ENCODE measurements around the gene FANCI. TPM values are rescaled to one million over a fixed set of nuclear protein-coding genes. Genes with fewer than 3 reads are reported as not detected.
"Not testable (repeated sequence)": the region's sequence is repeated elsewhere in the genome, so short reads cannot be mapped to it uniquely, and the experiment has no call there.

FANCI gene
- polyA plus RNA-seq, 2 donors = 6.6 to 10.4 TPM

DNA sequence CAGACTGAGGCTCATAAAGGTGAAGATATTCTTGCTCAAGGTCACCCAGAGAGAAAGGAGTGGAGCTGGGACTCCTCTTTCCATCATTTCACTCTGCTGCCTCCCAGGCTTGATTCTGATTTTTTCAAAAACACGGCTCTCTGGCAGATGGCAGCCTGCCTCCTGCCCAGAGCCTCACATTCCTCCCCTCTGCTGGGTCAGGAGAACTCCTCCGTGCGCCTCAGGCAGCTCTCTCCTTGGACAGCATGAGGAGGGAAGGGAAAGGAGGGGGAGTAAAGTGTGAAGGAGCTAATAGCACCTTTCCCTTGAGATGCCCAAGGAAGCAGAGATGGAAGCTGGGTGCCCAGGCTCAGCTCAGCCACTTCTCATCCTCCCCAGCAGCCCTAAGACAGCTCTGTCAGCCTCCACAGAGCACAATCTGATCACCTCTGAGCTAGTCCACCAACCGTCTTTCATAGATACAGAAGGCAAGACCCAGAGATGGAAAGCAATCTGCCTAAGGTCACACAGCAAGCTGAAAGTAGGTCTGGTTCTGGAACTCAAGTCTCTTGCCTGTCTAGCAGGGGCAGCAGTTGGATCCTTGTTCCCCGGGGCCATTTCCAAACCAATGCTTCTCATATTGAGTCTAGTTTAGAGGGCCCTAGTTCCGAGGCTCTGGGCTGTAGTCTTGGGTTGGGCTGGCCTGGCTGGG lies 25.9 kb upstream of the FANCI start:
- 72 to 79% methylated on average over 6 of the region's 6 CpGs for WGBS, 2 donors
- no peaks in the 10 kb centered on the region for H3K4me1 ChIP-seq (ENCODE audit: control insufficient read depth in 2 of 2, insufficient read depth in 2 of 2, low read length in 1 of 2)
- no peak overlapping the region for H3K4me3 ChIP-seq (ENCODE audit: low read depth in 1 of 2, low read length in 2 of 2)
- H3K27me3 ChIP-seq (ENCODE audit: control insufficient read depth in 1 of 2, insufficient read depth in 2 of 2, low read length in 2 of 2) = no peaks in the 10 kb centered on the region
- H3K27ac ChIP-seq (ENCODE audit: low read depth in 2 of 2, low read length in 1 of 2) = no peak overlapping the region
- H3K36me3 ChIP-seq (ENCODE audit: control insufficient read depth in 2 of 2, insufficient read depth in 2 of 2, low read length in 1 of 2) = no peaks in the 10 kb centered on the region
- no peaks in the 10 kb centered on the region for H3K9me3 ChIP-seq (ENCODE audit: control insufficient read depth in 2 of 2, insufficient read depth in 1 of 2, low read depth in 1 of 2, low read length in 1 of 2)

DNA sequence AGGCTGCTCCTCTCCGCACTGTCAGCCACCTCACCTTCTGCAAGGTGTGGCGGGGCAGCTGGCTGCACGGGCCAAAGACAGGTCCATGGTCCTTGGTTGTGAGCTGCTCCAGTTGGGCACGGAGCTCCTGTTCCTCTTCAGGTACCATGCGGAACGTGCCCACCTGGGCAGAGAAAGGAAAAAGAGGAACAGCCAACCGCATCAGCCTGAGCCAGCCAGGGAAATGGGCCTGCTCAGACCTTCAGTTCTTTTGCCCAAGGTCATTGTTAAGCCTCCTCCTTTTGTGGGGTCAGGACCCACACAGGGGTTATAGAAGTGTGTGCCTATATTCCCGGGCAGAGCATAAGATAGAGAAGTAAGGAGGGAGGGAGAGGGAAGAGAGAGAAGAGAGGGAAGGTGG lies 25.2 kb upstream of the FANCI start:
- H3K27me3 ChIP-seq (ENCODE audit: control insufficient read depth in 1 of 2, insufficient read depth in 2 of 2, low read length in 2 of 2) = no peaks in the 10 kb centered on the region
- WGBS, 2 donors = 89 to 90% methylated on average over 8 of the region's 8 CpGs
- H3K27ac ChIP-seq (ENCODE audit: low read depth in 2 of 2, low read length in 1 of 2) = no peak overlapping the region
- H3K4me3 ChIP-seq (ENCODE audit: low read depth in 1 of 2, low read length in 2 of 2) = no peak overlapping the region
- no peaks in the 10 kb centered on the region for H3K36me3 ChIP-seq (ENCODE audit: control insufficient read depth in 2 of 2, insufficient read depth in 2 of 2, low read length in 1 of 2)
- H3K4me1 ChIP-seq (ENCODE audit: control insufficient read depth in 2 of 2, insufficient read depth in 2 of 2, low read length in 1 of 2) = no peaks in the 10 kb centered on the region
- no peaks in the 10 kb centered on the region for H3K9me3 ChIP-seq (ENCODE audit: control insufficient read depth in 2 of 2, insufficient read depth in 1 of 2, low read depth in 1 of 2, low read length in 1 of 2)

DNA sequence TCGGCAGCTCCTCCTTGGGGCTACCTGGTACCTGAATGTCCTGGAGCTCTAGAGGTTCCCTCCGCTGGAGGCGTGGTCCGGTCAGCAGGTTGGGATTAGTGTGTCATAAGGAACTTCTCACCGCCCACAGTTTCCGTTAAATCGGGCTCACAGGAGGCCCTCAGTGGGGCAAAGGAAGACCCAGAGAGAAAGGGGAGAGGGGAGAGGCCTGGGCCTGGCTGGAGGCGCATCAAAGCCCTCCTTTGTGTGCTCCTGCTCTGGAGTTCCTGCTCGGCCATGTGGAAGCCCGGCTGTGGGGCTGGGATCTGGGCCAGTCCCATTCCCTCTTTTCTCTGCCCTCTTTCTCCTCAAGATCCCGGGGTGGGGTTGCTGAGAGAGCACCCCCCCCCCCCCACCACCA lies 22.2 kb upstream of the FANCI start, which contains the start of gene RLBP1:
Gene RLBP1, minus strand, starts transcription at position 37 of the 400 bp plus-strand sequence. CDS start 2,604 bp downstream, outside the sequence.
- WGBS, 2 donors = 69 to 73% methylated on average over 9 to 11 of the region's 11 CpGs
- Histone ChIP-seq H3K36me3 (ENCODE audit: control insufficient read depth in 2 of 2, insufficient read depth in 2 of 2, low read length in 1 of 2) (no peaks in the 10 kb centered on the region), H3K27ac (ENCODE audit: low read depth in 2 of 2, low read length in 1 of 2) (no peak within 1 kb of the TSS), H3K9me3 (ENCODE audit: control insufficient read depth in 2 of 2, insufficient read depth in 1 of 2, low read depth in 1 of 2, low read length in 1 of 2) (no peaks in the 10 kb centered on the region), H3K4me1 (ENCODE audit: control insufficient read depth in 2 of 2, insufficient read depth in 2 of 2, low read length in 1 of 2) (no peaks in the 10 kb centered on the region), H3K27me3 (ENCODE audit: control insufficient read depth in 1 of 2, insufficient read depth in 2 of 2, low read length in 2 of 2) (no peaks in the 10 kb centered on the region), H3K4me3 (ENCODE audit: low read depth in 1 of 2, low read length in 2 of 2) (no peak within 1 kb of the TSS)

DNA sequence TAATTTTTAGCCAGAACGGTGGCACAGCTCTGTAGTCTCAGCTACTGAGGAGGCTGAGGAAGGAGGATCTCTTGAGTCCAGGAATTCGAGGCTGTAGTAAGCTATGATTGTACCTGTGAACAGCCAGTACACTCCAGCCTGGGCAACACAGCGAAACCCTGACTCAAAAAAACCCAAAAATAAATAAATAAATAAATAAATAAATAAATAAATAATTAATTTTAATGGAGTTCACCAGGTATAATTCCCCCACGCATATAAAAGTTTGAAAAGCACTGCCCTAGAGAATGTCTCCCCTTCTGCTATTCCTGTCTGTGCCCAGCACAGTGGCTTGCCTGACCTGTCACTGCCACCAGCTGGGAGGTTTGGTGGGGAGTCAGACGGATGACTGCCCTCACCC lies 18.2 kb upstream of the FANCI start:
- no peaks in the 10 kb centered on the region for H3K4me1 ChIP-seq (ENCODE audit: control insufficient read depth in 2 of 2, insufficient read depth in 2 of 2, low read length in 1 of 2)
- no peak overlapping the region for H3K27ac ChIP-seq (ENCODE audit: low read depth in 2 of 2, low read length in 1 of 2)
- H3K9me3 ChIP-seq (ENCODE audit: control insufficient read depth in 2 of 2, insufficient read depth in 1 of 2, low read depth in 1 of 2, low read length in 1 of 2) = no peaks in the 10 kb centered on the region
- no peaks in the 10 kb centered on the region for H3K27me3 ChIP-seq (ENCODE audit: control insufficient read depth in 1 of 2, insufficient read depth in 2 of 2, low read length in 2 of 2)
- no peaks in the 10 kb centered on the region for H3K36me3 ChIP-seq (ENCODE audit: control insufficient read depth in 2 of 2, insufficient read depth in 2 of 2, low read length in 1 of 2)
- no peak overlapping the region for H3K4me3 ChIP-seq (ENCODE audit: low read depth in 1 of 2, low read length in 2 of 2)
- WGBS, 2 donors = 94 to 97% methylated on average over 5 of the region's 5 CpGs

DNA sequence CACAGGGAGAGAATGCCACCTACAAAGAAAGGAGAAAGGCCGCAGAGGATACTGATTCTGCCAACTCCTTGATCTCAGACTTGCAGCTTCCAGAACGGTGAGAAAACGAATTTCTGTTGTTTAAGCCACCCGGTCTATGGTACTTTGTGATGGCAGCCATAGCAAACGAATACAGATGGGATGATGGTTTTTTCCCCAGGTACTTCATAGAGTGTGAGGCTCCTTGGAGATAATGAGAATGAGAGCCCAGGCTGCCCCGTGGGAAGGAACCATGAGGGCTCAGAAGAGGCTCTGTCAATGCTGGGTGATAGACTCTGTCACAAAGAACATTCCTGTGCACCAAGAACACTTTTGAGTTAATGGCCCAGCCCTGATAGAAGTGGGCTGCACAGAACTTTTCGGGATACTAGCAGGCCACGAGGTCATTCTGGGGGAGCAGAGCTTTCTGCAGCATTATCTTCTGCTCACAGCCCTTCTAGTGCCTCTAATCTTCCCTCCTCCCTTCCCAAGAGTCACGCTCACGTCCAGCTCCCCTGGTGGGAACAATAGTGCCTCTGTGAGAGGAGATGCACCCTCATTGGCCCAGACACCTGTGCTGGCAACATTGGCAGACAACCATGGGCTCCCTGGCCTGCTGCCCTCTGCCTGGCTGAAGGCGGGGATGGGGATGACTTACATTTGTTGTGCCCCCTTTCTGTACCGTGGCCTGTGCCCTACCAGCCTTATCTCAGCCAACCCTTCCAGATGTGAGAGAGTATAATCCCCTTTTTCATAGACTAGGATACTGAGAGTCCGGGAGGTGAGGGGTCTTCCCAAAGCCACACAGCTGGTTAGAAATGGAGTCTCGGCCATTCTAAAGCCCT lies 17.2 kb upstream of the FANCI start:
- Histone ChIP-seq H3K27ac (ENCODE audit: low read depth in 2 of 2, low read length in 1 of 2) (no peak overlapping the region), H3K9me3 (ENCODE audit: control insufficient read depth in 2 of 2, insufficient read depth in 1 of 2, low read depth in 1 of 2, low read length in 1 of 2) (no peaks in the 10 kb centered on the region), H3K36me3 (ENCODE audit: control insufficient read depth in 2 of 2, insufficient read depth in 2 of 2, low read length in 1 of 2) (no peaks in the 10 kb centered on the region), H3K27me3 (ENCODE audit: control insufficient read depth in 1 of 2, insufficient read depth in 2 of 2, low read length in 2 of 2) (no peaks in the 10 kb centered on the region), H3K4me3 (ENCODE audit: low read depth in 1 of 2, low read length in 2 of 2) (no peak overlapping the region), H3K4me1 (ENCODE audit: control insufficient read depth in 2 of 2, insufficient read depth in 2 of 2, low read length in 1 of 2) (no peaks in the 10 kb centered on the region)
- WGBS, 2 donors = 84 to 88% methylated on average over 14 of the region's 14 CpGs

DNA sequence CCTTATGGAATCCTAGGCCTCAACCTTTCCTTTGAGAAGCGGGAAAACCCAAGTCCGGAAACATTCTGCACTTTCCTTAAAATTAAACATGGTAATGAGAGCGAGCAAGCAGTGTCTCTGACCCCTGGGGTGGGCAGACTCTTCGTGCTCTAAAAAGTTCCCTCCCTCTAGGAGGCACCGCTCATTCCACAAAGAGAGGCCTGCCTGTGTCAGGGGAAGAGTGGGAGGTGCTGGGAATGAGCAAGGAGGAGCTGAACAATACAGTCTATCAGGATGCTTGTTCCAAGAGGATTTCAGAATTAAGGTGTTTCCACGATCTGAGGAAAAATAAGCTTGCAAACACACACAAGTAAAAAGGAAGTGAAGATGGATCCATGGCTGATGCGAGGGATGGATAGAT lies 16.4 kb upstream of the FANCI start:
- H3K36me3 ChIP-seq (ENCODE audit: control insufficient read depth in 2 of 2, insufficient read depth in 2 of 2, low read length in 1 of 2) = no peaks in the 10 kb centered on the region
- no peak overlapping the region for H3K27ac ChIP-seq (ENCODE audit: low read depth in 2 of 2, low read length in 1 of 2)
- H3K4me3 ChIP-seq (ENCODE audit: low read depth in 1 of 2, low read length in 2 of 2) = no peak overlapping the region
- WGBS, 2 donors = 79 to 82% methylated on average over 7 of the region's 7 CpGs
- no peaks in the 10 kb centered on the region for H3K4me1 ChIP-seq (ENCODE audit: control insufficient read depth in 2 of 2, insufficient read depth in 2 of 2, low read length in 1 of 2)
- H3K9me3 ChIP-seq (ENCODE audit: control insufficient read depth in 2 of 2, insufficient read depth in 1 of 2, low read depth in 1 of 2, low read length in 1 of 2) = no peaks in the 10 kb centered on the region
- H3K27me3 ChIP-seq (ENCODE audit: control insufficient read depth in 1 of 2, insufficient read depth in 2 of 2, low read length in 2 of 2) = no peaks in the 10 kb centered on the region

DNA sequence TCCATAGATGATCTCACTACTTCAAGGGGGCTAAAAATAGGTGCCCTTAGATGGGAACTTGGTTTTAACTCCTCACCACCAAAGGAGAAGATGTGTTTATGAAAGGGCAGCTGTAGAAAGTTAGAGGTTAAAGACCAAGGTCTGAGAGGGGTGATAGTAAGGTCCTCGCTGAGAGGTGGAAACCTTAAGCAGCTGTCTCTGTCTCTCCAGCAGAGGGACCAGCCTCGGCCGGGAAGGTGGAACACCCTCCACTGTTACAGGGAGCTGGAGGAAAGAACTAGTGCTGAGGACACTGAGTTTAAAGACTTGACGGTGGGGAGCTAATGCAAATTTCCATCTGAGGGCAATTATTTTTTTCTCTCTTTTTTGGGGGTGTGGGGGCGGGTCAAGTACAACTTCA lies 13.5 kb upstream of the FANCI start:
- Histone ChIP-seq H3K4me3 (ENCODE audit: low read depth in 1 of 2, low read length in 2 of 2) (no peak overlapping the region), H3K27ac (ENCODE audit: low read depth in 2 of 2, low read length in 1 of 2) (no peak overlapping the region), H3K4me1 (ENCODE audit: control insufficient read depth in 2 of 2, insufficient read depth in 2 of 2, low read length in 1 of 2) (no peaks in the 10 kb centered on the region), H3K27me3 (ENCODE audit: control insufficient read depth in 1 of 2, insufficient read depth in 2 of 2, low read length in 2 of 2) (no peaks in the 10 kb centered on the region), H3K36me3 (ENCODE audit: control insufficient read depth in 2 of 2, insufficient read depth in 2 of 2, low read length in 1 of 2) (no peaks in the 10 kb centered on the region), H3K9me3 (ENCODE audit: control insufficient read depth in 2 of 2, insufficient read depth in 1 of 2, low read depth in 1 of 2, low read length in 1 of 2) (no peaks in the 10 kb centered on the region)
- WGBS, 2 donors = 48 to 53% methylated on average over 5 of the region's 5 CpGs

DNA sequence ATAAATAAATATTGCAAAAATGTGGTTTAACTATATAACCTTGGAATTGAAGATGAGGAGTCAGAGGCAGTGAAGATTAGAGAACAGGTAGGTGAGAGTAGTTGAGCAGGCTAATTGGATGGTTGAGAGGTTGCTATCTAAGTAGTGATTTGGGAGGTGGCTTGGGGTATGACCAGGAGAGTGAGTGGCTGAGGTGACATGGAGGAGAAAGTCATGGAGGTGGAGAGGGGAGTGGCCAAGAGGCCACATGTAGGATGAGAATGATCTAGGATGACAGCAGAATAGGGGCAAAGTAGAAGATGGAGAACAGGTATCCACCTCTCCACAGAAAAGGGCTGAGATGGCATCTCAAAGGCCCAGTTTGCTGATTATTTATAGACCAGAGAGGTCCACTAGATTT lies 11.9 kb upstream of the FANCI start:
- H3K4me3 ChIP-seq (ENCODE audit: low read depth in 1 of 2, low read length in 2 of 2) = no peak overlapping the region
- H3K9me3 ChIP-seq (ENCODE audit: control insufficient read depth in 2 of 2, insufficient read depth in 1 of 2, low read depth in 1 of 2, low read length in 1 of 2) = no peaks in the 10 kb centered on the region
- H3K4me1 ChIP-seq (ENCODE audit: control insufficient read depth in 2 of 2, insufficient read depth in 2 of 2, low read length in 1 of 2) = no peaks in the 10 kb centered on the region
- no peaks in the 10 kb centered on the region for H3K27me3 ChIP-seq (ENCODE audit: control insufficient read depth in 1 of 2, insufficient read depth in 2 of 2, low read length in 2 of 2)
- no peak overlapping the region for H3K27ac ChIP-seq (ENCODE audit: low read depth in 2 of 2, low read length in 1 of 2)
- H3K36me3 ChIP-seq (ENCODE audit: control insufficient read depth in 2 of 2, insufficient read depth in 2 of 2, low read length in 1 of 2) = no peaks in the 10 kb centered on the region

DNA sequence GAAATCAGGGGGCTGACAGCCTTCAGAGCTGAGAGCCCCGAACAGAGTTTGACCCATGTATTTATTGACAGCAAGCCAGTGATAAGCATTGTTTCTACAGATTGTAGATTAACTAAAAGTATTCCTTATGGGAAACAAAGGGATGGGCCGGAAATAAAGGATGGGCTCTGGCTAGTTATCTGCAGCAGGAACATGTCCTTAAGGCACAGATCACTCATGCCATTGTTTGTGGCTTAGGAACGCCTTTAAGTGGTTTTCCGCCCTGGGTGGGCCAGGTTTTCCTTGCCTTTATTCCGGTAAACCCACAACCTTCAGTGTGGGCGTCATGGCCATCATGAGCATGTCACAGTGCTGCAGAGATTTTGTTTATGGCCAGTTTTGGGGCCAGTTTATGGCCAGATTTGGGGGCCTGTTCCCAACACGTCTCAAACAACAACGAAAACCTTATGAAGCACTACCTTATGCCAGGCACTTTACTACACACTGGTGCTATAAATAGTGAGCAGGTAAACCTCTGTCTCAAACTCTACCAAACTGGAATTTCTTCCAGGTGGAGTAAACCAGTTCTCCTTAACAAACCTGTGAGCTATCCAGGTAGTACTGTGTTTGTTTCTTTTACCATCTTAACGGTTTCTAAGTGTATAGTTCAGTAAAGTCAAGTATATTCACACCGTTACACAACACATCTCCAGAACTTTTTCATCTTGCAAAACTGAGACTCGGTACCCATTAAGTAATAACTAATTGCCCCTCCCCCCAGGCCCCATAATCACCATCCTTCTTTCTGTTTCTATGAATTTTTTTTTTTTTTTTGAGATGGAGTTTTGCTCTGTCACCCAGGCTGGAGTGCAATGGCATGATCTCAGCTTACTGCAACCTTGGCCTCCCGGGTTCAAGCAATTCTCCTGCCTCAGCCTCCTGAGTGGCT lies 3.6 kb upstream of the FANCI start:
- H3K27me3 ChIP-seq (ENCODE audit: control insufficient read depth in 1 of 2, insufficient read depth in 2 of 2, low read length in 2 of 2); H3K4me3 ChIP-seq (ENCODE audit: low read depth in 1 of 2, low read length in 2 of 2); H3K36me3 ChIP-seq (ENCODE audit: control insufficient read depth in 2 of 2, insufficient read depth in 2 of 2, low read length in 1 of 2); H3K27ac ChIP-seq (ENCODE audit: low read depth in 2 of 2, low read length in 1 of 2); H3K9me3 ChIP-seq (ENCODE audit: control insufficient read depth in 2 of 2, insufficient read depth in 1 of 2, low read depth in 1 of 2, low read length in 1 of 2); H3K4me1 ChIP-seq (ENCODE audit: control insufficient read depth in 2 of 2, insufficient read depth in 2 of 2, low read length in 1 of 2): not testable (repeated sequence)
- 77 to 84% methylated on average over 12 of the region's 12 CpGs for WGBS, 2 donors
